Lower leg skin (tissue), 3 donors: ENCODE results near the gene SELENOV.

Source experiments
- CTCF ChIP-seq, 3 donors: fragments of 450-650 bp; IDR thresholded peaks; one replicate each; pipeline ENCODE4 v1.5.1; 2016; ENCODE audit warnings: antibody characterized with exemption in 3 of 3, mild to moderate bottlenecking in 3 of 3, moderate library complexity in 2 of 3
- POLR2A ChIP-seq, 2 donors: fragments of 450-650 bp; IDR thresholded peaks; one replicate each; pipeline ENCODE4 v1.6.1; 2016 to 2017; ENCODE audit warnings: antibody characterized with exemption in 2 of 2, mild to moderate bottlenecking in 1 of 2, moderate library complexity in 1 of 2

DNA sequence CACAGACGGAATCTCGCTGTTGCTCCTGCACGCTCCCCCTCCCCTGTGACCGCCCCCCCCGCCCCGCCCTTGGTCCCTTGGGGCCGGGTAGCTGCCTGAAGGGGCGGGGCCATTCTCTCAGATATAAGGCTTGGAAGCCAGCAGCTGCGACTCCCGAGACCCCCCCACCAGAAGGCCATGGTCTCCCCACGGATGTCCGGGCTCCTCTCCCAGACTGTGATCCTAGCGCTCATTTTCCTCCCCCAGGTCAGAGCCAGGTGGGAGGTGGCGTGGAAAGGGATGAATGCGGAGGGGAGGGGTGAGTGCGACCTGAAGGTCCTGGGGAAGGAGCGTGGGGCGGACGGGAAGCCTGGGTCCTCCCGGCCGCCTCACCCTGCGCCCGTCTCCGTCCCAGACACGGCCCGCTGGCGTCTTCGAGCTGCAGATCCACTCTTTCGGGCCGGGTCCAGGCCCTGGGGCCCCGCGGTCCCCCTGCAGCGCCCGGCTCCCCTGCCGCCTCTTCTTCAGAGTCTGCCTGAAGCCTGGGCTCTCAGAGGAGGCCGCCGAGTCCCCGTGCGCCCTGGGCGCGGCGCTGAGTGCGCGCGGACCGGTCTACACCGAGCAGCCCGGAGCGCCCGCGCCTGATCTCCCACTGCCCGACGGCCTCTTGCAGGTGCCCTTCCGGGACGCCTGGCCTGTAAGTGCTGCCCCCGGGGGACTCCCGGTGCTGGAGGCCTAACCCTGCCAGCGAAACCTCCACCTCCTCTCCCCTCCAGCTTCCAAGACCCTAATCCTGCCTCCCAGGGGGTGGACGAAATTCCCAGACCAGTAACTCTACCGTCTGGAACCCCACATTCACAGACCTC is 15.9 kb upstream of the SELENOV start, which contains the start of gene DLL3:
- TF ChIP-seq CTCF (IDR thresholded peaks at IDR 0.05): no peak
- no peak for TF ChIP-seq POLR2A (IDR thresholded peaks at IDR 0.05)
